HG02610 (cell line): ENCODE measurements around the gene CNGA3.
"Not testable (repeated sequence)": the region's sequence is repeated elsewhere in the genome, so short reads cannot be mapped to it uniquely, and the experiment has no call there.

ENCODE experiments used
- ATAC-seq: cut with Tn5 transposase; IDR thresholded peaks from one replicate; pipeline ENCODE4 v1.9.1; 2021; ENCODE audit warnings: mild to moderate bottlenecking, moderate library complexity; ENCODE audit not compliant: unreplicated experiment

CNGA3 gene

GRCh38 chr2:98346311-98347236 lies at the start of gene CNGA3:
CNGA3 (plus strand) TSS chr2:98346456; CDS start chr2:98369976, 23,520 bp downstream.
- ATAC-seq = no peak

- no peak for ATAC-seq
Observed at GRCh38 chr2:98297817-98298682, 48.2 kb upstream of the CNGA3 start.

GRCh38 chr2:98298683-98299164 lies 47.5 kb upstream of the CNGA3 start:
- ATAC-seq = no peak

GRCh38 chr2:98299211-98299905 lies 46.9 kb upstream of the CNGA3 start:
- ATAC-seq = no peak

GRCh38 chr2:98300141-98300874 lies 45.9 kb upstream of the CNGA3 start:
- no peak for ATAC-seq

- ATAC-seq = no peak
Observed at GRCh38 chr2:98301469-98301868, 44.8 kb upstream of the CNGA3 start.

- not testable (repeated sequence) for ATAC-seq
Observed at GRCh38 chr2:98307131-98307696, 39.0 kb upstream of the CNGA3 start.

GRCh38 chr2:98308068-98308467 lies 38.2 kb upstream of the CNGA3 start:
- ATAC-seq = no peak

GRCh38 chr2:98308532-98308931 lies 37.7 kb upstream of the CNGA3 start:
- no peak for ATAC-seq

GRCh38 chr2:98309580-98309979 lies 36.7 kb upstream of the CNGA3 start:
- no peak for ATAC-seq

- ATAC-seq = no peak
Observed at GRCh38 chr2:98310010-98310409, 36.2 kb upstream of the CNGA3 start.

- no peak for ATAC-seq
Observed at GRCh38 chr2:98311090-98311489, 35.2 kb upstream of the CNGA3 start.

GRCh38 chr2:98311771-98312545 lies 34.3 kb upstream of the CNGA3 start:
- ATAC-seq = no peak

GRCh38 chr2:98313492-98314250 lies 32.6 kb upstream of the CNGA3 start:
- no peak for ATAC-seq

- no peak for ATAC-seq
Observed at GRCh38 chr2:98314251-98314650, 32.0 kb upstream of the CNGA3 start.

- ATAC-seq = no peak
Observed at GRCh38 chr2:98315957-98316356, 30.3 kb upstream of the CNGA3 start.

GRCh38 chr2:98317214-98317613 lies 29.0 kb upstream of the CNGA3 start:
- ATAC-seq = no peak

- ATAC-seq = not testable (repeated sequence)
Observed at GRCh38 chr2:98320171-98320570, 26.1 kb upstream of the CNGA3 start.
